Stimulated activated CD8-positive, alpha-beta memory T cell treated with anti-CD3 and anti-CD28 coated beads, Interleukin-7, amount 100 ng/mL, for 1 hour (primary cell): ENCODE results near the gene FAM168A.
"Not testable (repeated sequence)": the region's sequence is repeated elsewhere in the genome, so short reads cannot be mapped to it uniquely, and the experiment has no call there.

Source experiments
- DNase-seq, 2 donors: peaks; one replicate each; pipeline ENCODE4 v3.0.0-alpha.2; 2020; ENCODE audit warnings: low read depth in 2 of 2

FAM168A gene

GRCh38 chr11:73592640-73593039 is 5.3 kb downstream of the FAM168A start:
- no peak for DNase-seq

- DNase-seq, result no peak
Measured at GRCh38 chr11:73591743-73592142, 6.2 kb downstream of the FAM168A start.

- no peak for DNase-seq
Measured at GRCh38 chr11:73590991-73591390, 6.9 kb downstream of the FAM168A start.

GRCh38 chr11:73586791-73587190 is 11.1 kb downstream of the FAM168A start:
- no peak for DNase-seq

GRCh38 chr11:73585834-73586575 is 11.9 kb downstream of the FAM168A start:
- no peak for DNase-seq

GRCh38 chr11:73584831-73585230 is 13.1 kb downstream of the FAM168A start:
- DNase-seq, result no peak

- DNase-seq, result no peak
Measured at GRCh38 chr11:73582653-73583052, 15.3 kb downstream of the FAM168A start.

- not testable (repeated sequence) for DNase-seq
Measured at GRCh38 chr11:73580749-73581148, 17.2 kb downstream of the FAM168A start.

GRCh38 chr11:73579641-73580434 is 18.1 kb downstream of the FAM168A start:
- no peak for DNase-seq

- no peak for DNase-seq
Measured at GRCh38 chr11:73578592-73579185, 19.2 kb downstream of the FAM168A start.

- no peak for DNase-seq
Measured at GRCh38 chr11:73577496-73577917, 20.4 kb downstream of the FAM168A start.

GRCh38 chr11:73576185-73576614 is 21.7 kb downstream of the FAM168A start:
- DNase-seq, result no peak

GRCh38 chr11:73571982-73572381 is 25.9 kb downstream of the FAM168A start:
- DNase-seq, result not testable (repeated sequence)

GRCh38 chr11:73570415-73571114 is 27.3 kb downstream of the FAM168A start:
- DNase-seq, result no peak

- DNase-seq, result no peak
Measured at GRCh38 chr11:73566977-73567755, 30.7 kb downstream of the FAM168A start.

- DNase-seq, result no peak
Measured at GRCh38 chr11:73566422-73566821, 31.5 kb downstream of the FAM168A start.

GRCh38 chr11:73565804-73566203 is 32.1 kb downstream of the FAM168A start:
- DNase-seq, result no peak

- no peak for DNase-seq
Measured at GRCh38 chr11:73564903-73565302, 33.0 kb downstream of the FAM168A start.

GRCh38 chr11:73563539-73564200 is 34.2 kb downstream of the FAM168A start:
- no peak for DNase-seq

GRCh38 chr11:73559743-73560142 is 38.2 kb downstream of the FAM168A start:
- no peak for DNase-seq

GRCh38 chr11:73556966-73557365 is 40.9 kb downstream of the FAM168A start:
- DNase-seq, result no peak
